ENCODE results near the gene PAPOLA. TPM values are rescaled to one million over a fixed set of nuclear protein-coding genes. Genes with fewer than 3 reads are reported as not detected.

The PAPOLA gene
- 100 to 1,000 TPM in 1 of 4 donors, 10 to 100 TPM in 3; 58.1 to 182 (median 74.1) TPM for polyA plus RNA-seq
- long read RNA-seq, donor 1: 0 reads
- long read RNA-seq, donor 2, full-length matches to known transcripts: 14 of 25 reads
- long read RNA-seq, donor 2, partial matches to known transcripts: 11 of 25 reads
- long read RNA-seq, donor 2, other reads (novel, unspliced or antisense): 0 of 25 reads
- long read RNA-seq, donor 3, transcript PAPOLA-223 (9 exons, 3,264 nt): major isoform, 21 of 73 reads
- long read RNA-seq, donor 3, transcript PAPOLA-225 (7 exons, 1,421 nt): minor isoform, 5 of 73 reads
- long read RNA-seq, donor 3, partial matches to known transcripts: 42 of 73 reads
- long read RNA-seq, donor 3, other reads (novel, unspliced or antisense): 0 of 73 reads
- long read RNA-seq, donor 4, partial matches to known transcripts: 0 of 1 reads
- long read RNA-seq, donor 4, other reads (novel, unspliced or antisense): 0 of 1 reads
- long read RNA-seq, donor 5, full-length matches to known transcripts: 14 of 31 reads
- long read RNA-seq, donor 5, partial matches to known transcripts: 17 of 31 reads
- long read RNA-seq, donor 5, other reads (novel, unspliced or antisense): 0 of 31 reads
- long read RNA-seq, donor 6, full-length matches to known transcripts: 31 of 69 reads
- long read RNA-seq, donor 6, partial matches to known transcripts: 38 of 69 reads
- long read RNA-seq, donor 6, other reads (novel, unspliced or antisense): 0 of 69 reads
- long read RNA-seq, donor 7: 0 reads
- long read RNA-seq, donor 8, full-length matches to known transcripts: 3 of 3 reads
- long read RNA-seq, donor 8, partial matches to known transcripts: 0 of 3 reads
- long read RNA-seq, donor 8, other reads (novel, unspliced or antisense): 0 of 3 reads
- long read RNA-seq, donor 9, full-length matches to known transcripts: 10 of 10 reads
- long read RNA-seq, donor 9, partial matches to known transcripts: 0 of 10 reads
- long read RNA-seq, donor 9, other reads (novel, unspliced or antisense): 0 of 10 reads
- long read RNA-seq, donor 10, full-length matches to known transcripts: 35 of 75 reads
- long read RNA-seq, donor 10, partial matches to known transcripts: 40 of 75 reads
- long read RNA-seq, donor 10, other reads (novel, unspliced or antisense): 0 of 75 reads

DNA sequence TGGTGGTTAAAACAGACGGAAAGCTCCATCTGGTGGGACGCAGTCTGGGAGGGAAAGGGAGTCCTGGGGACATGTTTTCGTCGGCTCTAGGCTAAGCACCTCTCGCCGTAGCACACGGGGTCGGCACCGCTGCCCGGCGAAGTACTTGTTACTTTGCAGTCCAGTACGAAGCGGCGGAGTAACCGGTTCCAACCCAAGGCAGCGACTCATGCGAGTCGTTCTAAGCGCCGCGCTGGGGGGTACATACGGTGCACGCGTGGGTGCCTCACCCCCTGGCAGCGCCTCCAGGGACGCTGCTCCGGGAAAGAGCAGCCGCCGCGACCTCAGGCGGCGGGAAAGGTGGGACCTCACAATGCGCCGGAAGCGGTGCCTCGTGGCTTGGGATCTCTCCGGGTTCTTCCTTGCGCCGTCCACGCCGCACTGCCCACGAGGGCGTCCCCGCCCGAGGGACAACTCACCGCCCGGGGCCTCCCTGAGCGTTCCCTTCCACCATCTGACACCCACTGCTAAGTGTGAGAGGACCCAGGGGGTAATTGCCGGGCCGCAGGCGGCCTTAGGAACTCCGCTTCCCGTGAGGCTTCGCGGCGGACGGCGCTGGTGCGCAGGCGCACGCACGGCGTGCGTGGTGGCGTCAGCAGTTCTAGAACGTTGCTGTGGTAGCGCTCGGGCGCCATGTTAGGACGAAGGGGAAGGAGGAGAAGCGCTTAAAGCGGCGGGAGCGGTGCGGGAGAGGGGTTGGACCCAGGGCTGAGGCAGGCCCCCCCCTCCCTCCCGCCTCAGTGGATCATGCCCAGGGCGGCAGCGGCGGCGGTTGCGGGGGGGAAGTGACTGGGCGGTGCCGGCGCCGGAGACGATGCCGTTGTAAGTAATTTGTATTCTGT, at the start of gene PAPOLA:
PAPOLA (plus strand) TSS at position 643 of the 881 bp plus-strand sequence; CDS start at position 854, 211 bp downstream.
- 0% methylated on average over 79 to 87 of the region's 87 CpGs for WGBS, 3 donors
- DNase-seq (peak; percentile 94 to 100), FAIRE-seq (no peak)
- Histone ChIP-seq H3K4me1 (ENCODE audit: control insufficient read depth in 3 of 3, insufficient read depth in 2 of 3, low read depth in 1 of 3, low read length in 2 of 3) (peaks cover 5 to 7% (median 5%) of the 10 kb centered on the region in 3 donors), H3K27me3 (ENCODE audit: control insufficient read depth in 3 of 3, insufficient read depth in 3 of 3, low read length in 3 of 3) (no peaks in the 10 kb centered on the region), H3K36me3 (ENCODE audit: control insufficient read depth in 3 of 3, insufficient read depth in 2 of 3, low read depth in 1 of 3, low read length in 3 of 3) (no peaks in the 10 kb centered on the region), H3K9me3 (ENCODE audit: control insufficient read depth in 2 of 2, insufficient read depth in 1 of 2, low read depth in 1 of 2, low read length in 1 of 2) (no peaks in the 10 kb centered on the region), H3K4me3 (ENCODE audit: low read depth in 1 of 3, low read length in 3 of 3) (peak within 1 kb of the TSS; percentile 87 to 97 (median 96)), H3K27ac (ENCODE audit: low read depth in 1 of 3, low read length in 2 of 3) (peak within 1 kb of the TSS; percentile 89 to 93 (median 91))

DNA sequence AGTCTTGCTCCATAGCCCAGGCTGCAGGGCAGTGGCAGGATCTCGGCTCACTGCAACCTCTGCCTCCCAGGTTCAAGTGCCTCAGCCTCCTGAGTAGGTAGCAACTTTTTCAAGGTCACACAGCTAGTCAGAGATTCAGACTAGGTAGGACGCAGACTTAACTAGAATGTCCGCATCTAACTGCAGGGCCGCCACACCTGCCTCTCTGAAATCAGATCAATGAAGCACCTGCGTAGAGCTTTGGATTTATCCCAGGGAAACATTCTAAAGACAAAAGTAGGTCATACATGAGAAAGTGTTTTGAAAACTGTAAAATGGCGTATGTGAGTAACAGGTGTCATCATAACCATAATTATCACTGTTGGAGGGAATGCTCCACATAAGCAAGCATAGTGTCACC, 49.5 kb upstream of the PAPOLA start:
- WGBS, 3 donors: 21 to 78% (median 38%) methylated on average over 6 of the region's 6 CpGs
- FAIRE-seq (no peak), DNase-seq (no peak)
- Histone ChIP-seq H3K27ac (ENCODE audit: low read depth in 1 of 3, low read length in 2 of 3) (no peak overlapping the region), H3K36me3 (ENCODE audit: control insufficient read depth in 3 of 3, insufficient read depth in 2 of 3, low read depth in 1 of 3, low read length in 3 of 3) (peaks cover 0 to 3% (median 0%) of the 10 kb centered on the region in 3 donors), H3K4me1 (ENCODE audit: control insufficient read depth in 3 of 3, insufficient read depth in 2 of 3, low read depth in 1 of 3, low read length in 2 of 3) (no peaks in the 10 kb centered on the region), H3K4me3 (ENCODE audit: low read depth in 1 of 3, low read length in 3 of 3) (no peak overlapping the region), H3K27me3 (ENCODE audit: control insufficient read depth in 3 of 3, insufficient read depth in 3 of 3, low read length in 3 of 3) (no peaks in the 10 kb centered on the region), H3K9me3 (ENCODE audit: control insufficient read depth in 2 of 2, insufficient read depth in 1 of 2, low read depth in 1 of 2, low read length in 1 of 2) (peaks cover 0 to 3% of the 10 kb centered on the region in 2 donors)

DNA sequence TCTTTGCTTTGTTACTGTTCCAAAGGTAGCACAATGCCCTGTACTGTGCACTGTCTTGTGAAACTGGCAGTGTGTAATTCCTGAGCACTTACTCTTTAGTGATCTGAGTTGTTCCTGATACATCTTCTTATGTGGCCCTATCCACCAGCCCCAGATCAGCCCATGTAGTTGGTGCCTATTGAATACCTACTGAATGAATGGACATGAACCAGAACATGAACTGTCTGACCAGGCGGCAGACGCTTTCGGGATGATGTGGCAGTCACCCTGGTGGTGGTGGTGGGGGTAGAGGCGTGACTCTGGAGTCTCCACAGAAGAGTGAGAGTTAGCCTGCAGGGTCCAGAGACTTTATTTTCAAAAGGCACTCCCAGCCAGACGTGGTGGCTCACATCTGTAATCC, 46.6 kb upstream of the PAPOLA start:
- Histone ChIP-seq H3K27me3 (ENCODE audit: control insufficient read depth in 3 of 3, insufficient read depth in 3 of 3, low read length in 3 of 3) (no peaks in the 10 kb centered on the region), H3K36me3 (ENCODE audit: control insufficient read depth in 3 of 3, insufficient read depth in 2 of 3, low read depth in 1 of 3, low read length in 3 of 3) (peaks cover 0 to 3% (median 0%) of the 10 kb centered on the region in 3 donors), H3K4me1 (ENCODE audit: control insufficient read depth in 3 of 3, insufficient read depth in 2 of 3, low read depth in 1 of 3, low read length in 2 of 3) (peaks cover 0 to 2% (median 0%) of the 10 kb centered on the region in 3 donors), H3K9me3 (ENCODE audit: control insufficient read depth in 2 of 2, insufficient read depth in 1 of 2, low read depth in 1 of 2, low read length in 1 of 2) (no peaks in the 10 kb centered on the region), H3K27ac (ENCODE audit: low read depth in 1 of 3, low read length in 2 of 3) (no peak overlapping the region), H3K4me3 (ENCODE audit: low read depth in 1 of 3, low read length in 3 of 3) (no peak overlapping the region)
- WGBS, 3 donors: 80 to 90% (median 90%) methylated on average over 5 of the region's 5 CpGs
- no peak for FAIRE-seq
- DNase-seq: no peak

DNA sequence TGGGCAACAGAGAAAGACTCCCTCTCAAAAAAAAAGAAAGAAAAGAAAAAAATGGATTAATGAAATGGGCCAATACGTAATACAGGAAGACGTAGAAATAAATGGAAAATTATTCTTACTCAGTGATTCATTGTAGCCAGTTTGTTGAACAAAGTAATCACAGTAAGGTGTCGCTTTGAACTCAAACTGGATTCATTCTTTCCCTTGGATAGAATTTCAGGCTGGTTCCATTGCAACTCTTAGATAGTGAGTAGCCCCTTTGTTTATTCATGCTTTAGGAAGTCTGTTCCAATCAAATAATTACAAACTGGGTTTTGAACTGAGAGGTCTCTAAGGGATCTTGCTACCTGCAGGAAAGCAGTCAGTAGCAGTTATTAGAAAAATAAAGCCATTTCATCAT, 42.3 kb upstream of the PAPOLA start:
- Histone ChIP-seq H3K36me3 (ENCODE audit: control insufficient read depth in 3 of 3, insufficient read depth in 2 of 3, low read depth in 1 of 3, low read length in 3 of 3) (no peaks in the 10 kb centered on the region), H3K27me3 (ENCODE audit: control insufficient read depth in 3 of 3, insufficient read depth in 3 of 3, low read length in 3 of 3) (no peaks in the 10 kb centered on the region), H3K27ac (ENCODE audit: low read depth in 1 of 3, low read length in 2 of 3) (no peak overlapping the region), H3K4me1 (ENCODE audit: control insufficient read depth in 3 of 3, insufficient read depth in 2 of 3, low read depth in 1 of 3, low read length in 2 of 3) (peaks cover 0 to 27% (median 3%) of the 10 kb centered on the region in 3 donors), H3K4me3 (ENCODE audit: low read depth in 1 of 3, low read length in 3 of 3) (no peak overlapping the region), H3K9me3 (ENCODE audit: control insufficient read depth in 2 of 2, insufficient read depth in 1 of 2, low read depth in 1 of 2, low read length in 1 of 2) (no peaks in the 10 kb centered on the region)
- no peak for FAIRE-seq
- WGBS, 3 donors: 92 to 96% (median 93%) methylated on average over 3 of the region's 3 CpGs
- no peak for DNase-seq

DNA sequence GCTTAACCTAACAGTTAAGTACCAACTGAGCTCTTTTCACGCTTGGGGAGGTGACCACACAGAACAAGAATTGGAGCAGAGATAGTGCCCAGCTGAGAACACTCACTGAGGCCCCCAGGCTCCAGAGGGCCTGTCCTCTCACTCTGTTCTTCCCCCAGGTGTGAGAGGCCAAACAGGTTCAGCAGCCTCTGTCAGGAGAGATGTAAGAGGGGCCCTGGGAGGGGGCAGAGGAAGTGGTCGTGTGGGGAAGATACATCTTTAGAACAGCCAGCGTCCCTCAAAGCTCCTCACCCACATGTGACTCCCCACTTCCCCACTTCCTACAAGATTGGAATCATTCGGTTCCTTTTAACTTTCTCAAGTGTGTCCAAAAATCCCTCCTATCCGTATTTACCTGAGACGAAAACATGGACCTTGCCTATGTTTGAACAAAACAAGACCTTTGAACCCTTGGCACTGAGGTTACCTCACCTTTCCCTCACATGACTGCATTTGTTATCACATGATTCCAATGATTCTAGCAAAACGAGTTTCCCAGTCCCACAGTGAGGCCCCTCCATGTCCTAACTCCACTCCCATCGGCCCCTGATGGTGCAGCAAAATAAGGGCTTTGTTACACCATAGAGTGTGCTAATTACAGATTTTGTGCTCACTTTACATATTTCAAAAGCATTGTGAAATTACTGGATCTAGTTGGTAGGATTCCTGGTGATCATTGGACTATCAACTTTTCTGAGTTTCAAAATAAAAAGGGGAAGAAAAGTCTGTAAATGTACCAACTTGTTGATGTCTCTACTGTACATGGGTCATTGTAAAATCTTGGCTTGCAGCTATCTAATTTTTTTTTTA, 40.0 kb upstream of the PAPOLA start:
- Histone ChIP-seq H3K36me3 (ENCODE audit: control insufficient read depth in 3 of 3, insufficient read depth in 2 of 3, low read depth in 1 of 3, low read length in 3 of 3) (no peaks in the 10 kb centered on the region), H3K4me1 (ENCODE audit: control insufficient read depth in 3 of 3, insufficient read depth in 2 of 3, low read depth in 1 of 3, low read length in 2 of 3) (peaks cover 0 to 32% (median 3%) of the 10 kb centered on the region in 3 donors), H3K4me3 (ENCODE audit: low read depth in 1 of 3, low read length in 3 of 3) (no peak overlapping the region), H3K9me3 (ENCODE audit: control insufficient read depth in 2 of 2, insufficient read depth in 1 of 2, low read depth in 1 of 2, low read length in 1 of 2) (no peaks in the 10 kb centered on the region), H3K27ac (ENCODE audit: low read depth in 1 of 3, low read length in 2 of 3) (peak overlapping the region; percentile 52 to 76 (median 57)), H3K27me3 (ENCODE audit: control insufficient read depth in 3 of 3, insufficient read depth in 3 of 3, low read length in 3 of 3) (no peaks in the 10 kb centered on the region)
- whole genome bisulfite sequencing, 3 donors: 11 to 35% (median 14%) methylated on average over 8 of the region's 8 CpGs
- no peak for FAIRE-seq
- peak; percentile 91 to 96 for DNase-seq

DNA sequence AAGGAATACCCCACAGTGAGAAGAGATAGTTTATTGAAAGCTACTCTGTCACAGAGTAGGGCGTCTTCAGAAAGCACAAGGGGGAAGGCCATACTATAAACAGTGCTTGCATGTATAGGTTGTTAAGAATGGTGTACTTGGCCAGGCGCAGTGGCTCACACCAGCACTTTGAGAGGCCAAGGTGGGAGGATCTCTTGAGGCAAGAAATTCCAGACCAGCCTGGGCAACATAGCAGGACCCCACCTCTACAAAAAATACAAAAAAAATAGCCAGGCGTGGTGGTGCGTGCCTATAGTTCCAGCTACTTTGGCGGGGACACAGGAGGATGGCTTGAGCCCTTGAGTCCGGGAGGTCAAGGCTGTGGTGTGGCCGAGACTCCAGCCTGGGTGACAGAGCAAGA, 38.0 kb upstream of the PAPOLA start:
- Histone ChIP-seq H3K4me3 (ENCODE audit: low read depth in 1 of 3, low read length in 3 of 3) (no peak overlapping the region), H3K27me3 (ENCODE audit: control insufficient read depth in 3 of 3, insufficient read depth in 3 of 3, low read length in 3 of 3) (no peaks in the 10 kb centered on the region), H3K36me3 (ENCODE audit: control insufficient read depth in 3 of 3, insufficient read depth in 2 of 3, low read depth in 1 of 3, low read length in 3 of 3) (no peaks in the 10 kb centered on the region), H3K4me1 (ENCODE audit: control insufficient read depth in 3 of 3, insufficient read depth in 2 of 3, low read depth in 1 of 3, low read length in 2 of 3) (peaks cover 0 to 36% (median 5%) of the 10 kb centered on the region in 3 donors), H3K9me3 (ENCODE audit: control insufficient read depth in 2 of 2, insufficient read depth in 1 of 2, low read depth in 1 of 2, low read length in 1 of 2) (no peaks in the 10 kb centered on the region), H3K27ac (ENCODE audit: low read depth in 1 of 3, low read length in 2 of 3) (no peak overlapping the region)
- no peak for FAIRE-seq
- DNase-seq: no peak
- 79 to 89% (median 86%) methylated on average over 7 of the region's 7 CpGs for WGBS, 3 donors

DNA sequence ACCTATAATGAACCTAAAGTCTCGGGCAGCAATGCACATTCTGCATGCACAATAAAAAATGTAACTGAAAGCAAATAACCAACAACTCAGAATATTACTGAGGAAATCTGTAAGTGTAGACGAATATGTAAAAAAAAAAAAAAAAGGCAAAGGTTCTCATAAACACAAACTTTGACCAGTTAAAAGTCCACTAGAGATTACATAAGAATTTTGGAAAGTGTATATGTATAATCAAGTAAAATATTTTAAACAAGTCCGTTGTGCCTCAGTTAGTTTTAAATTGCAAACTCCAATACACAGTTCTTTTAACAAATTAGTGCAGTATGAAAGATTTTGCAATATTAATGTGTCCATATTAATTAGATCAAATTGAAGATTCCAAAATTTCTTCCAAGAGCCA, 35.3 kb upstream of the PAPOLA start:
- DNase-seq (no peak), FAIRE-seq (no peak)
- no peaks in the 10 kb centered on the region for H3K36me3 ChIP-seq (ENCODE audit: control insufficient read depth in 3 of 3, insufficient read depth in 2 of 3, low read depth in 1 of 3, low read length in 3 of 3)
- H3K27ac ChIP-seq (ENCODE audit: low read depth in 1 of 3, low read length in 2 of 3): no peak overlapping the region
- H3K27me3 ChIP-seq (ENCODE audit: control insufficient read depth in 3 of 3, insufficient read depth in 3 of 3, low read length in 3 of 3): no peaks in the 10 kb centered on the region
- WGBS, 3 donors: 25 to 51% (median 38%) methylated on average over 3 of the region's 3 CpGs
- H3K4me3 ChIP-seq (ENCODE audit: low read depth in 1 of 3, low read length in 3 of 3): no peak overlapping the region
- no peaks in the 10 kb centered on the region for H3K9me3 ChIP-seq (ENCODE audit: control insufficient read depth in 2 of 2, insufficient read depth in 1 of 2, low read depth in 1 of 2, low read length in 1 of 2)
- H3K4me1 ChIP-seq (ENCODE audit: control insufficient read depth in 3 of 3, insufficient read depth in 2 of 3, low read depth in 1 of 3, low read length in 2 of 3): peaks cover 0 to 21% (median 3%) of the 10 kb centered on the region in 3 donors

Data from small intestine (tissue), 16 donors.